ENCODE data around the gene TMEM259. TPM values are rescaled to one million over a fixed set of nuclear protein-coding genes. Genes with fewer than 3 reads are reported as not detected.

The TMEM259 gene
- total and polyA plus RNA-seq, 2 of the 13 experiments (the other 11 are each of a cell fraction or from before 2014, with no cell fraction given), result 64.7 to 164 TPM

DNA sequence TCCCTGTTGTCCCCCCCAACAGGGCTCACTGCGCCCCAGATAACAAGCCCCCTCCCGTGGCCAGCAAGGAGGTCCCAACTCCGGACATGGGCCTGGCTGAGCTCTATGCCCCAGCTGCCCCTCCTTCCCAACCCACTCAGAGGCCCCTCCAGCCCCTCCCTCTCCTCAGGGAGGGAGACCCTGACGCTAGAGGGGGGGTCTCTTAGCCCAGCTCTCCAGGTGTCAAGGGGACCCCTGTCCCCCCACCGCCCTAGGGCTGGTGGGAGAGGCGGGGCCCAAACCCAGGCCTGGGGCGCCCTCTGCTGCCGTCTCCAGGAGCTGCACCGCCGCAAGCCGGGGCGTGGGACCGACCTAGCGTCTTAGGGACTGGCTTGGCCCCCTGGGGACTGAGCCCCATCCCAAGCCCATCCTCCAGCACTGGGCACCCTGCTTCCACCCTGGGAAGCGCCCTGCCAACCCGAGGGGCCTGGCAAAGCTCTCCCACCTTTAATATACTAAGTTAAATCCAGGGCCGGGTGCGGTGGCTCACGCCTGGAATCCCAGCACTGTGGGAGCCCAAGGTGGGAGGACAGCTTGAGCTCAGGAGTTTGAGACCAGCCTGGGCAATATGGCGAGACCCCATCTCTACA, 19.3 kb downstream of the TMEM259 start (continued):
- TF ChIP-seq, protein P1, sequence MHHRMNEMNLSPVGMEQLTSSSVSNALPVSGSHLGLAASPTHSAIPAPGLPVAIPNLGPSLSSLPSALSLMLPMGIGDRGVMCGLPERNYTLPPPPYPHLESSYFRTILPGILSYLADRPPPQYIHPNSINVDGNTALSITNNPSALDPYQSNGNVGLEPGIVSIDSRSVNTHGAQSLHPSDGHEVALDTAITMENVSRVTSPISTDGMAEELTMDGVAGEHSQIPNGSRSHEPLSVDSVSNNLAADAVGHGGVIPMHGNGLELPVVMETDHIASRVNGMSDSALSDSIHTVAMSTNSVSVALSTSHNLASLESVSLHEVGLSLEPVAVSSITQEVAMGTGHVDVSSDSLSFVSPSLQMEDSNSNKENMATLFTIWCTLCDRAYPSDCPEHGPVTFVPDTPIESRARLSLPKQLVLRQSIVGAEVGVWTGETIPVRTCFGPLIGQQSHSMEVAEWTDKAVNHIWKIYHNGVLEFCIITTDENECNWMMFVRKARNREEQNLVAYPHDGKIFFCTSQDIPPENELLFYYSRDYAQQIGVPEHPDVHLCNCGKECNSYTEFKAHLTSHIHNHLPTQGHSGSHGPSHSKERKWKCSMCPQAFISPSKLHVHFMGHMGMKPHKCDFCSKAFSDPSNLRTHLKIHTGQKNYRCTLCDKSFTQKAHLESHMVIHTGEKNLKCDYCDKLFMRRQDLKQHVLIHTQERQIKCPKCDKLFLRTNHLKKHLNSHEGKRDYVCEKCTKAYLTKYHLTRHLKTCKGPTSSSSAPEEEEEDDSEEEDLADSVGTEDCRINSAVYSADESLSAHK (CRISPR knock-in tag; IDR thresholded peaks at IDR 0.05; ENCODE audit: borderline replicate concordance), result no peak
- TF ChIP-seq ZNF274 (CRISPR knock-in tag; IDR thresholded peaks at IDR 0.05) (no peak), ZNF234 (CRISPR knock-in tag; conservative IDR thresholded peaks at IDR 0.05) (no peak), ZNF800 (CRISPR knock-in tag; IDR thresholded peaks at IDR 0.05) (no peak), ZNF883 (CRISPR knock-in tag; IDR thresholded peaks at IDR 0.05; ENCODE audit: not compliant biosample characterization) (no peak), TCF7 (IDR thresholded peaks at IDR 0.05; ENCODE audit: low read depth) (no peak), ZNF224 (CRISPR knock-in tag; IDR thresholded peaks at IDR 0.05) (no peak), ZNF850 (CRISPR knock-in tag; conservative IDR thresholded peaks at IDR 0.05) (no peak), ZNF12 (CRISPR knock-in tag; IDR thresholded peaks at IDR 0.05) (no peak), NFIC (IDR thresholded peaks at IDR 0.05; ENCODE audit: low read length) (no peak), IKZF1 (IDR thresholded peaks at IDR 0.05) (no peak), ZSCAN25 (CRISPR knock-in tag; IDR thresholded peaks at IDR 0.05) (0 out of 2 replicates have a peak, but pooled peaks have one; percentile 30), ZNF350 (CRISPR knock-in tag; IDR thresholded peaks at IDR 0.05; ENCODE audit: borderline replicate concordance, low read depth) (no peak), HOXA5 (CRISPR knock-in tag; IDR thresholded peaks at IDR 0.05) (no peak), REXO4 (CRISPR knock-in tag; IDR thresholded peaks at IDR 0.05; ENCODE audit: borderline replicate concordance) (no peak), GLMP (CRISPR knock-in tag; IDR thresholded peaks at IDR 0.05; ENCODE audit: borderline replicate concordance) (no peak), ZNF740 (CRISPR knock-in tag; IDR thresholded peaks at IDR 0.05) (no peak), SYNCRIP (IDR thresholded peaks at IDR 0.05; ENCODE audit: insufficient read depth, low read depth, low read length) (no peak)
- TF ChIP-seq, protein P2, sequence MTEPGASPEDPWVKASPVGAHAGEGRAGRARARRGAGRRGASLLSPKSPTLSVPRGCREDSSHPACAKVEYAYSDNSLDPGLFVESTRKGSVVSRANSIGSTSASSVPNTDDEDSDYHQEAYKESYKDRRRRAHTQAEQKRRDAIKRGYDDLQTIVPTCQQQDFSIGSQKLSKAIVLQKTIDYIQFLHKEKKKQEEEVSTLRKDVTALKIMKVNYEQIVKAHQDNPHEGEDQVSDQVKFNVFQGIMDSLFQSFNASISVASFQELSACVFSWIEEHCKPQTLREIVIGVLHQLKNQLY (CRISPR knock-in tag; IDR thresholded peaks at IDR 0.05), result no peak
- TF ChIP-seq, protein P3, sequence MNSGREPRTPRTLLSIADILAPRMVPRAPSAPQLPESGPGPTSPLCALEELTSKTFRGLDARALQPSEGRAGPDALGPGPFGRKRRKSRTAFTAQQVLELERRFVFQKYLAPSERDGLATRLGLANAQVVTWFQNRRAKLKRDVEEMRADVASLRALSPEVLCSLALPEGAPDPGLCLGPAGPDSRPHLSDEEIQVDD (CRISPR knock-in tag; IDR thresholded peaks at IDR 0.05; ENCODE audit: borderline replicate concordance), result 0 out of 2 replicates have a peak, but pooled peaks have one; percentile 28
- TF ChIP-seq, protein P4, sequence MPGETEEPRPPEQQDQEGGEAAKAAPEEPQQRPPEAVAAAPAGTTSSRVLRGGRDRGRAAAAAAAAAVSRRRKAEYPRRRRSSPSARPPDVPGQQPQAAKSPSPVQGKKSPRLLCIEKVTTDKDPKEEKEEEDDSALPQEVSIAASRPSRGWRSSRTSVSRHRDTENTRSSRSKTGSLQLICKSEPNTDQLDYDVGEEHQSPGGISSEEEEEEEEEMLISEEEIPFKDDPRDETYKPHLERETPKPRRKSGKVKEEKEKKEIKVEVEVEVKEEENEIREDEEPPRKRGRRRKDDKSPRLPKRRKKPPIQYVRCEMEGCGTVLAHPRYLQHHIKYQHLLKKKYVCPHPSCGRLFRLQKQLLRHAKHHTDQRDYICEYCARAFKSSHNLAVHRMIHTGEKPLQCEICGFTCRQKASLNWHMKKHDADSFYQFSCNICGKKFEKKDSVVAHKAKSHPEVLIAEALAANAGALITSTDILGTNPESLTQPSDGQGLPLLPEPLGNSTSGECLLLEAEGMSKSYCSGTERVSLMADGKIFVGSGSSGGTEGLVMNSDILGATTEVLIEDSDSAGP (CRISPR knock-in tag; IDR thresholded peaks at IDR 0.05; ENCODE audit: borderline replicate concordance), result peak; percentile 26; the same call in 1 of the 2 replicates

Measured in HepG2 (cell line).